Progenitor cell of endocrine pancreas (in vitro differentiated cells): Measurements from ENCODE around the gene RNASE8. TPM values are rescaled to one million over a fixed set of nuclear protein-coding genes. Genes with fewer than 3 reads are reported as not detected.

Experiments used
- DNase-seq: peaks from one replicate; pipeline ENCODE4 v3.0.0; 2021; ENCODE audit warnings: low spot score; ENCODE audit not compliant: unreplicated experiment
- H3K27ac Mint-ChIP-seq: 2 replicates; pipeline ENCODE4 v1.8.0; 2021; ENCODE audit warnings: mild to moderate bottlenecking, moderate library complexity, mixed read lengths
- H3K27me3 Mint-ChIP-seq: 2 replicates; pipeline ENCODE4 v1.8.0; 2021; ENCODE audit warnings: mixed read lengths
- H3K36me3 Mint-ChIP-seq: 2 replicates; pipeline ENCODE4 v1.8.0; 2022; ENCODE audit warnings: mixed read lengths; ENCODE audit not compliant: insufficient read depth
- H3K4me1 Mint-ChIP-seq: 2 replicates; pipeline ENCODE4 v1.8.0; 2021; ENCODE audit warnings: low read depth, mixed read lengths
- H3K4me3 Mint-ChIP-seq: 2 replicates; pipeline ENCODE4 v1.8.0; 2021; ENCODE audit warnings: low read depth, mild to moderate bottlenecking, moderate library complexity, mixed read lengths
- H3K9me3 Mint-ChIP-seq: 2 replicates; pipeline ENCODE4 v1.8.0; 2021; ENCODE audit warnings: low read depth, mixed read lengths
- CTCF ChIP-seq: fragments of 200-600 bp; sonication (generic); IDR thresholded peaks from one replicate; pipeline ENCODE4 v1.5.0; 2021; ENCODE audit warnings: antibody characterized with exemption, mild to moderate bottlenecking; ENCODE audit not compliant: unreplicated experiment
- total RNA-seq: library from RNA; stranded (reverse); gene quantifications from 2 replicates; pipeline ENCODE4 v1.2.1, GENCODE V29; 2021

RNASE8 gene
- total RNA-seq, 1 donor from 2014 or later, result not detected

- no peak for TF ChIP-seq CTCF
- Mint-ChIP-seq H3K36me3 (peaks cover 7% of the 10 kb centered on the region), H3K4me3 (no peak overlapping the region)
Measured at GRCh38 chr14:21016413-21017190, 41.0 kb upstream of the RNASE8 start.

GRCh38 chr14:21017528-21018245, 39.9 kb upstream of the RNASE8 start:
- TF ChIP-seq CTCF, result no peak
- Mint-ChIP-seq H3K4me1 (peaks cover 4% of the 10 kb centered on the region), H3K27me3 (peaks cover 5% of the 10 kb centered on the region), H3K4me3 (no peak overlapping the region), H3K27ac (no peak overlapping the region), H3K9me3 (no peaks in the 10 kb centered on the region), H3K36me3 (peaks cover 7% of the 10 kb centered on the region)
- DNase-seq, result no peak

More at GRCh38 chr14:21016413-21017190, 41.0 kb upstream of the RNASE8 start:
- Mint-ChIP-seq H3K27me3 (no peaks in the 10 kb centered on the region), H3K4me1 (peaks cover 2% of the 10 kb centered on the region), H3K27ac (no peak overlapping the region), H3K9me3 (no peaks in the 10 kb centered on the region)
- no peak for DNase-seq

GRCh38 chr14:21018286-21018685, 39.3 kb upstream of the RNASE8 start:
- no peak overlapping the region for H3K4me3 Mint-ChIP-seq
- H3K27ac Mint-ChIP-seq, result no peak overlapping the region
- no peak for TF ChIP-seq CTCF
- no peak for DNase-seq
- peaks cover 7% of the 10 kb centered on the region for H3K36me3 Mint-ChIP-seq
- H3K4me1 Mint-ChIP-seq, result peaks cover 6% of the 10 kb centered on the region
- peaks cover 9% of the 10 kb centered on the region for H3K27me3 Mint-ChIP-seq
- no peaks in the 10 kb centered on the region for H3K9me3 Mint-ChIP-seq

- Mint-ChIP-seq H3K4me3 (no peak overlapping the region), H3K36me3 (peaks cover 7% of the 10 kb centered on the region), H3K27me3 (peaks cover 9% of the 10 kb centered on the region), H3K27ac (no peak overlapping the region), H3K4me1 (peaks cover 10% of the 10 kb centered on the region), H3K9me3 (no peaks in the 10 kb centered on the region)
- DNase-seq, result no peak
- no peak for TF ChIP-seq CTCF
Measured at GRCh38 chr14:21018781-21019180, 38.8 kb upstream of the RNASE8 start.

- TF ChIP-seq CTCF, result no peak
- no peak for DNase-seq
- no peak overlapping the region for H3K27ac Mint-ChIP-seq
- no peaks in the 10 kb centered on the region for H3K9me3 Mint-ChIP-seq
- no peak overlapping the region for H3K4me3 Mint-ChIP-seq
- peaks cover 7% of the 10 kb centered on the region for H3K36me3 Mint-ChIP-seq
- peaks cover 16% of the 10 kb centered on the region for H3K4me1 Mint-ChIP-seq
- peaks cover 9% of the 10 kb centered on the region for H3K27me3 Mint-ChIP-seq
Measured at GRCh38 chr14:21019366-21019765, 38.3 kb upstream of the RNASE8 start.
